ENCODE measurements around the gene EHHADH. TPM values are rescaled to one million over a fixed set of nuclear protein-coding genes. Genes with fewer than 3 reads are reported as not detected.

EHHADH gene
- polyA plus RNA-seq, 2 of the 4 experiments (the other 2 are of a cell fraction), result 5.4 to 7.7 TPM

- H3K27ac ChIP-seq, result no peak overlapping the region
- no peak overlapping the region for H3K4me2 ChIP-seq
- POLR2A ChIA-PET, result no interaction called here
- no peak overlapping the region for H3K4me3 ChIP-seq
- CTCF ChIA-PET, result no interaction called here
- FAIRE-seq (no peak), DNase-seq (ENCODE audit: low read depth in 1 of 2, low spot score in 1 of 2) (no peak), ATAC-seq (no peak)
- no peaks in the 10 kb centered on the region for H3K4me1 ChIP-seq
- H3K9me3 ChIP-seq, result no peaks in the 10 kb centered on the region
- TF ChIP-seq HEYL (CRISPR knock-in tag; IDR thresholded peaks at IDR 0.05) (no peak), SREBF2 (IDR thresholded peaks at IDR 0.05) (no peak), HOXB13 (CRISPR knock-in tag; IDR thresholded peaks at IDR 0.05; ENCODE audit: low read depth) (no peak), EHMT2 (IDR thresholded peaks at IDR 0.05; ENCODE audit: low read depth) (no peak), NPAS2 (CRISPR knock-in tag; IDR thresholded peaks at IDR 0.05; ENCODE audit: borderline replicate concordance) (no peak), ATOH8 (CRISPR knock-in tag; IDR thresholded peaks at IDR 0.05; ENCODE audit: low read depth) (no peak), REST (IDR thresholded peaks at IDR 0.05) (no peak), GATA3 (IDR thresholded peaks at IDR 0.05; ENCODE audit: borderline replicate concordance) (no peak), EP300 (IDR thresholded peaks at IDR 0.05) (no peak), POLR2AphosphoS2 (conservative IDR thresholded peaks at IDR 0.05; ENCODE audit: low read length) (no peak), FOSL2 (IDR thresholded peaks at IDR 0.05) (no peak), FOSL2 (CRISPR knock-in tag; IDR thresholded peaks at IDR 0.05) (no peak), FOXS1 (CRISPR knock-in tag; IDR thresholded peaks at IDR 0.05) (no peak), TFCP2L1 (CRISPR knock-in tag; IDR thresholded peaks at IDR 0.05) (no peak), CBX8 (IDR thresholded peaks at IDR 0.05) (no peak), PBX3 (IDR thresholded peaks at IDR 0.05) (no peak), MAFK (IDR thresholded peaks at IDR 0.05; ENCODE audit: partially characterized antibody) (no peak), USF2 (IDR thresholded peaks at IDR 0.05) (no peak)
- TF ChIP-seq, protein P1, sequence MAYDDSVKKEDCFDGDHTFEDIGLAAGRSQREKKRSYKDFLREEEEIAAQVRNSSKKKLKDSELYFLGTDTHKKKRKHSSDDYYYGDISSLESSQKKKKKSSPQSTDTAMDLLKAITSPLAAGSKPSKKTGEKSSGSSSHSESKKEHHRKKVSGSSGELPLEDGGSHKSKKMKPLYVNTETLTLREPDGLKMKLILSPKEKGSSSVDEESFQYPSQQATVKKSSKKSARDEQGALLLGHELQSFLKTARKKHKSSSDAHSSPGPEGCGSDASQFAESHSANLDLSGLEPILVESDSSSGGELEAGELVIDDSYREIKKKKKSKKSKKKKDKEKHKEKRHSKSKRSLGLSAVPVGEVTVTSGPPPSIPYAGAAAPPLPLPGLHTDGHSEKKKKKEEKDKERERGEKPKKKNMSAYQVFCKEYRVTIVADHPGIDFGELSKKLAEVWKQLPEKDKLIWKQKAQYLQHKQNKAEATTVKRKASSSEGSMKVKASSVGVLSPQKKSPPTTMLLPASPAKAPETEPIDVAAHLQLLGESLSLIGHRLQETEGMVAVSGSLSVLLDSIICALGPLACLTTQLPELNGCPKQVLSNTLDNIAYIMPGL (CRISPR knock-in tag; IDR thresholded peaks at IDR 0.05; ENCODE audit: borderline replicate concordance), result no peak
- TF ChIP-seq, protein P2, sequence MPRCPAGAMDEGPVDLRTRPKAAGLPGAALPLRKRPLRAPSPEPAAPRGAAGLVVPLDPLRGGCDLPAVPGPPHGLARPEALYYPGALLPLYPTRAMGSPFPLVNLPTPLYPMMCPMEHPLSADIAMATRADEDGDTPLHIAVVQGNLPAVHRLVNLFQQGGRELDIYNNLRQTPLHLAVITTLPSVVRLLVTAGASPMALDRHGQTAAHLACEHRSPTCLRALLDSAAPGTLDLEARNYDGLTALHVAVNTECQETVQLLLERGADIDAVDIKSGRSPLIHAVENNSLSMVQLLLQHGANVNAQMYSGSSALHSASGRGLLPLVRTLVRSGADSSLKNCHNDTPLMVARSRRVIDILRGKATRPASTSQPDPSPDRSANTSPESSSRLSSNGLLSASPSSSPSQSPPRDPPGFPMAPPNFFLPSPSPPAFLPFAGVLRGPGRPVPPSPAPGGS (IDR thresholded peaks at IDR 0.05), result no peak
Measured at GRCh38 chr3:185221203-185221602, 32.6 kb downstream of the EHHADH start.
